ENCODE results near the gene GFI1B.

GRCh38 chr9:133003071-133003461 is 24.6 kb downstream of the GFI1B start:
- TF ChIP-seq CTCF (IDR thresholded peaks at IDR 0.05; ENCODE audit: poor library complexity) (no peak), EZH2phosphoT487 (IDR thresholded peaks at IDR 0.05; ENCODE audit: low read depth, severe bottlenecking, unreplicated experiment) (no peak), EZH2 (IDR thresholded peaks at IDR 0.05; ENCODE audit: borderline replicate concordance) (no peak)

All from hepatocyte (in vitro differentiated cells).